H1 (cell line): Measurements from ENCODE around the gene PLK3. TPM values are rescaled to one million over a fixed set of nuclear protein-coding genes. Genes with fewer than 3 reads are reported as not detected.

Experiments used
- CTCF ChIA-PET: fragments of 300-600 bp; sonication (Branson Sonifier 250); formaldehyde crosslinking; loops from one replicate; lab custom pipeline; 2021; ENCODE audit not compliant: partially characterized antibody; lab: Charles Lee
- POLR2A ChIA-PET: fragments of 300-600 bp; sonication (Branson Sonifier 250); formaldehyde crosslinking; loops from one replicate; lab custom pipeline; 2021; ENCODE audit warnings: inconsistent platforms; ENCODE audit not compliant: partially characterized antibody; lab: Charles Lee
- DNase-seq, 2 experiments: peaks; one replicate each; pipeline versions ENCODE4 v3.0.0 to v3.0.0-alpha.2; 2010 to 2022; ENCODE audit warnings: low spot score in 2 of 2, low read depth in 1 of 2, mixed read lengths in 1 of 2
- FAIRE-seq: peaks from 2 replicates; lab custom pipeline; 2011; peaks lifted over from hg19 to GRCh38; lab: Jason Lieb, UNC
- H2AFZ ChIP-seq: 2 replicates; pipeline ENCODE4 v1.8.1; 2012; ENCODE audit warnings: low read length, inconsistent platforms
- H2AK5ac ChIP-seq: 2 replicates; pipeline ENCODE4 v1.6.1; 2013; ENCODE audit warnings: low read depth, low read length
- H2BK120ac ChIP-seq: replicated peaks from 2 replicates; pipeline ENCODE3; 2013; ENCODE audit warnings: low read depth, low read length, inconsistent platforms
- H2BK12ac ChIP-seq: 2 replicates; pipeline ENCODE4 v1.6.1; 2013; ENCODE audit warnings: low read depth, low read length
- H2BK15ac ChIP-seq: 2 replicates; pipeline ENCODE4 v1.6.1; 2013; ENCODE audit warnings: low read length
- H2BK20ac ChIP-seq: 2 replicates; pipeline ENCODE4 v1.6.1; 2013; ENCODE audit warnings: low read length
- H2BK5ac ChIP-seq: 2 replicates; pipeline ENCODE4 v1.6.1; 2013; ENCODE audit warnings: low read depth, low read length
- H3K14ac ChIP-seq: 2 replicates; pipeline ENCODE4 v1.6.1; 2013; ENCODE audit warnings: inconsistent platforms; ENCODE audit not compliant: insufficient read length
- H3K18ac ChIP-seq: 2 replicates; pipeline ENCODE4 v1.6.1; 2013; ENCODE audit warnings: low read length; ENCODE audit errors: extremely low read depth
- H3K23ac ChIP-seq: 2 replicates; pipeline ENCODE4 v1.6.1; 2013; ENCODE audit warnings: inconsistent platforms; ENCODE audit not compliant: insufficient read length
- H3K23me2 ChIP-seq: 2 replicates; pipeline ENCODE4 v1.6.1; 2013; ENCODE audit warnings: low read depth, low read length
- H3K27ac ChIP-seq: 2 replicates; pipeline ENCODE4 v1.6.1; 2011; ENCODE audit warnings: low read depth, low read length, inconsistent platforms
- H3K27me3 ChIP-seq, 4 experiments: replicated peaks in 1 of 4; 1 replicate in 1 of 4; 2 replicates in 3 of 4; pipeline versions ENCODE4 v1.6.1 to v1.8.1; 2011 to 2013; ENCODE audit warnings: low read length in 3 of 4, mild to moderate bottlenecking in 3 of 4, inconsistent platforms in 2 of 4, mixed read lengths in 2 of 4, moderate library complexity in 1 of 4; ENCODE audit not compliant: control insufficient read depth in 3 of 4, insufficient read depth in 3 of 4; ENCODE audit errors: extremely low read depth in 1 of 4
- H3K36me3 ChIP-seq, 4 experiments: 2 replicates each; pipeline versions ENCODE4 v1.6.1 to v1.8.1; 2011 to 2013; ENCODE audit warnings: mild to moderate bottlenecking in 4 of 4, low read length in 3 of 4, moderate library complexity in 2 of 4, control low read depth in 1 of 4, inconsistent platforms in 1 of 4; ENCODE audit not compliant: insufficient read depth in 4 of 4, control insufficient read depth in 2 of 4
- H3K4ac ChIP-seq: replicated peaks from 2 replicates; pipeline ENCODE3; 2013; ENCODE audit warnings: low read length, low read depth, mixed read lengths, inconsistent platforms; ENCODE audit not compliant: insufficient read length
- H3K4me1 ChIP-seq, 4 experiments: replicated peaks in 1 of 4; 1 replicate in 1 of 4; 2 replicates in 3 of 4; pipeline versions ENCODE4 v1.6.1 to v1.8.1; 2011 to 2013; ENCODE audit warnings: low read length in 3 of 4, inconsistent platforms in 2 of 4, mixed read lengths in 1 of 4; ENCODE audit not compliant: insufficient read depth in 4 of 4, control insufficient read depth in 3 of 4
- H3K4me2 ChIP-seq, 2 experiments: 2 replicates each; pipeline versions ENCODE4 v1.6.1 to v1.8.1; 2011 to 2013; ENCODE audit warnings: low read depth in 2 of 2, low read length in 2 of 2, control low read depth in 1 of 2, inconsistent platforms in 1 of 2, mild to moderate bottlenecking in 1 of 2; ENCODE audit not compliant: insufficient read depth in 1 of 2
- H3K4me3 ChIP-seq, 4 experiments: fragments of 200-600, 300-600 bp in 1 of 4; sonication (generic), shearing (Covaris generic), sonication (Bioruptor Twin) in 1 of 4; 2 replicates each; pipeline versions ENCODE4 v1.5.1 to v1.8.1; 2011 to 2016; ENCODE audit warnings: low read length in 4 of 4, low read depth in 3 of 4, control low read depth in 2 of 4, inconsistent platforms in 2 of 4, mild to moderate bottlenecking in 2 of 4, mixed read lengths in 1 of 4, moderate library complexity in 1 of 4; ENCODE audit not compliant: insufficient read depth in 2 of 4; ENCODE audit errors: extremely low read depth in 1 of 4
- H3K56ac ChIP-seq: replicated peaks from 2 replicates; pipeline ENCODE3; 2013; ENCODE audit warnings: low read depth, mild to moderate bottlenecking, mixed read lengths, low read length, inconsistent platforms; ENCODE audit not compliant: insufficient read length
- H3K79me1 ChIP-seq: 2 replicates; pipeline ENCODE4 v1.6.1; 2013; ENCODE audit warnings: low read depth, low read length, control low read depth
- H3K79me2 ChIP-seq, 2 experiments: 2 replicates each; pipeline versions ENCODE4 v1.6.1 to v1.8.1; 2012 to 2013; ENCODE audit warnings: low read length in 2 of 2, mild to moderate bottlenecking in 2 of 2, inconsistent platforms in 1 of 2; ENCODE audit not compliant: insufficient read depth in 2 of 2, control insufficient read depth in 1 of 2
- H3K9ac ChIP-seq, 4 experiments: replicated peaks in 1 of 4; 1 replicate in 1 of 4; 2 replicates in 3 of 4; pipeline versions ENCODE4 v1.6.1 to v1.8.1; 2011 to 2013; ENCODE audit warnings: low read depth in 3 of 4, low read length in 3 of 4, control low read depth in 2 of 4, mild to moderate bottlenecking in 2 of 4, moderate library complexity in 2 of 4, inconsistent platforms in 1 of 4; ENCODE audit errors: extremely low read depth in 1 of 4
- H3K9me3 ChIP-seq, 2 experiments: 2 replicates each; pipeline versions ENCODE4 v1.6.1 to v1.8.1; 2012 to 2013; ENCODE audit warnings: mild to moderate bottlenecking in 2 of 2, moderate library complexity in 2 of 2, control low read depth in 1 of 2, inconsistent platforms in 1 of 2, low read depth in 1 of 2, low read length in 1 of 2, mixed read lengths in 1 of 2; ENCODE audit not compliant: insufficient read depth in 2 of 2
- H4K20me1 ChIP-seq, 2 experiments: replicated peaks in 1 of 2; 2 replicates each; pipeline versions ENCODE3 to v1.8.1; 2011 to 2013; ENCODE audit warnings: inconsistent platforms in 2 of 2, low read length in 2 of 2, mild to moderate bottlenecking in 1 of 2; ENCODE audit not compliant: insufficient read depth in 2 of 2, control insufficient read depth in 1 of 2
- H4K5ac ChIP-seq: 2 replicates; pipeline ENCODE4 v1.6.1; 2013; ENCODE audit warnings: low read length, low read depth, mixed read lengths, inconsistent platforms; ENCODE audit not compliant: insufficient read length
- H4K8ac ChIP-seq: 2 replicates; pipeline ENCODE4 v1.8.0; 2013; ENCODE audit warnings: mild to moderate bottlenecking, moderate library complexity, low read length, inconsistent platforms; ENCODE audit not compliant: insufficient read depth; ENCODE audit errors: extremely low read depth
- H4K91ac ChIP-seq: replicated peaks from 2 replicates; pipeline ENCODE3; 2013; ENCODE audit warnings: low read length, mixed read lengths, inconsistent platforms; ENCODE audit not compliant: insufficient read length
- BCL11A ChIP-seq, 2 experiments: IDR thresholded peaks; one replicate each; pipeline ENCODE4 v1.6.1; 2011; ENCODE audit warnings: low read depth in 2 of 2, low read length in 2 of 2, mild to moderate bottlenecking in 2 of 2
- CBX8 ChIP-seq: fragments of 300-800, 300-1000 bp; sonication (generic); IDR thresholded peaks from 2 replicates; pipeline ENCODE4 v1.7.1; 2016; ENCODE audit warnings: low read depth, low read length, borderline replicate concordance
- EP300 ChIP-seq, 2 experiments: IDR thresholded peaks; 1 replicate in 1 of 2; 2 replicates in 1 of 2; pipeline ENCODE4 v1.6.1; 2011 to 2012; ENCODE audit warnings: low read depth in 2 of 2, low read length in 2 of 2, mild to moderate bottlenecking in 2 of 2, borderline replicate concordance in 1 of 2, inconsistent platforms in 1 of 2, moderate library complexity in 1 of 2
- GTF2F1 ChIP-seq: IDR thresholded peaks from 2 replicates; pipeline ENCODE4 v1.6.1; 2012; ENCODE audit warnings: low read depth, low read length, improper control_type of control experiment, borderline replicate concordance
- KDM4A ChIP-seq: IDR thresholded peaks from one replicate; pipeline ENCODE4 v1.7.1; 2012; ENCODE audit warnings: low read depth, mild to moderate bottlenecking, moderate library complexity, low read length, inconsistent platforms; ENCODE audit not compliant: severe bottlenecking
- NANOG ChIP-seq: IDR thresholded peaks from 2 replicates; pipeline ENCODE4 v1.6.1; 2011; ENCODE audit warnings: low read length, low read depth, mild to moderate bottlenecking, inconsistent platforms; ENCODE audit not compliant: insufficient read depth, poor library complexity, severe bottlenecking
- RBBP5 ChIP-seq: IDR thresholded peaks from 2 replicates; pipeline ENCODE4 v1.7.1; 2012; ENCODE audit warnings: low read depth, mild to moderate bottlenecking, inconsistent platforms, low read length, moderate library complexity, borderline replicate concordance
- RNF2 ChIP-seq: fragments of 200-900, 300-1000 bp; sonication (generic); IDR thresholded peaks from 2 replicates; pipeline ENCODE4 v1.7.1; 2016; ENCODE audit warnings: borderline replicate concordance, low read depth, mild to moderate bottlenecking, antibody characterized with exemption, low read length; ENCODE audit not compliant: poor library complexity, severe bottlenecking; ENCODE audit errors: missing control alignments
- SIN3A ChIP-seq, 2 experiments: IDR thresholded peaks in 1 of 2; conservative IDR thresholded peaks in 1 of 2; 2 replicates each; pipeline ENCODE4 v1.6.1; 2011 to 2012; ENCODE audit warnings: low read length in 2 of 2, improper control_type of control experiment in 1 of 2, low read depth in 1 of 2, mild to moderate bottlenecking in 1 of 2
- WGBS, 2 experiments: shearing (Covaris generic) in 1 of 2; methylation state at CpG; one replicate each; pipeline versions ENCODE4 v1.1.6 to v1.1.7; 2013 to 2015; ENCODE audit warnings: low lambda C conversion rate in 2 of 2, mixed read lengths in 2 of 2, inconsistent platforms in 1 of 2, low coverage in 1 of 2, missing lambda C conversion rate in 1 of 2; ENCODE audit not compliant: insufficient replicate concordance in 2 of 2, insufficient coverage in 1 of 2, insufficient read length in 1 of 2; ENCODE audit errors: extremely low coverage in 1 of 2, missing lambda C conversion rate in 1 of 2; 5-methylcytosine and 5-hydroxymethylcytosine counted together
- polyA plus RNA-seq, 7 experiments: library from polyadenylated mRNA; depleted of rRNA in 3 of 7; stranded (reverse) in 5 of 7; unstranded in 2 of 7; fragments of >200 nt in 5 of 7; fragments of 200-250 nt in 2 of 7; gene quantifications; 1 replicate in 5 of 7; 2 replicates in 1 of 7; 4 replicates in 1 of 7; pipeline versions ENCODE4 v1.2.1 to v1.2.3, GENCODE V29; 2011 to 2013; ENCODE audit warnings: missing spikeins in 2 of 7, mixed read lengths in 2 of 7
- total RNA-seq: library from RNA; stranded (reverse); fragmentation: NEBNext Ultra II Directional; extraction: Animal tissue kit (Norgen Biotek cat#: 25700); gene quantifications from 2 replicates; pipeline ENCODE4 v1.2.1, GENCODE V29; 2021

The PLK3 gene
- total and polyA plus RNA-seq, 2 of the 8 experiments (the other 6 are each of a cell fraction or from before 2014, with no cell fraction given) = 7.9 to 12.3 TPM

GRCh38 chr1:44775930-44776729 lies 24.0 kb upstream of the PLK3 start:
- Histone ChIP-seq H2BK12ac (peak overlapping the region; percentile 50; the same call in 1 of the 2 replicates), H3K4me1 (peaks cover 0 to 8% (median 2%) of the 10 kb centered on the region in 4 experiments; a peak in 5 of 7 replicates), H4K91ac (peak overlapping the region; percentile 45), H4K8ac (peak overlapping the region; percentile 99), H3K27ac (peak overlapping the region; percentile 85), H3K9me3 (no peaks in the 10 kb centered on the region), H3K56ac (peak overlapping the region; percentile 88), H2BK15ac (no peak overlapping the region), H3K14ac (no peak overlapping the region), H4K5ac (peak overlapping the region; percentile 24), H3K79me1 (peaks cover 3% of the 10 kb centered on the region; the same call in 1 of the 2 replicates), H2AK5ac (0 out of 2 replicates have a peak overlapping the region, but pooled peaks have one; percentile 11), H3K79me2 (peaks cover 15 to 33% of the 10 kb centered on the region in 2 experiments), H3K4me3 (peak overlapping the region; percentile 68 to 95 (median 84)), H3K9ac (peak overlapping the region; percentile 96 to 100 (median 96)), H2BK120ac (no peak overlapping the region), H3K18ac (peak overlapping the region; percentile 90), H2BK20ac (no peak overlapping the region), H3K4me2 (peak overlapping the region; percentile 93 to 98), H3K27me3 (no peaks in the 10 kb centered on the region), H3K4ac (peak overlapping the region; percentile 74), H2AFZ (no peak overlapping the region), H3K36me3 (peaks cover 24 to 53% (median 34%) of the 10 kb centered on the region in 4 experiments), H3K23ac (no peak overlapping the region), H2BK5ac (peak overlapping the region; percentile 96; the same call in 1 of the 2 replicates), H3K23me2 (peaks cover 16% of the 10 kb centered on the region), H4K20me1 (peaks cover 13 to 21% of the 10 kb centered on the region in 2 experiments)
- no peak for FAIRE-seq
- WGBS, 2 experiments = 4% methylated on average over 36 of the region's 36 CpGs; no CpG with 5 or more reads in 1 of the 2 experiments
- DNase-seq = no peak
- ChIA-PET CTCF (interaction anchor here (0.6 to 4.1 kb wide), 9 partner anchors 10 to 238 kb away, joined by 3 to 21 read pairs (median 4); partner anchors contain the start of gene RNU5D-1), POLR2A (interaction anchor here (0.6 to 23.6 kb wide), 39 partner anchors 13 to 950 kb away, joined by 3 to 428 read pairs (median 5); partner anchors contain the start of genes ARMH1, BEST4, BTBD19 and CCDC163)
- TF ChIP-seq KDM4A = no peak
- TF ChIP-seq EP300 (IDR thresholded peaks at IDR 0.05; ENCODE audit: borderline replicate concordance in 1 of 2, low read depth in 2 of 2, low read length in 2 of 2) = no peak
- TF ChIP-seq SIN3A (conservative IDR thresholded peaks at IDR 0.05 in 1 of 2, IDR thresholded peaks at IDR 0.05 in 1 of 2; ENCODE audit: low read depth in 1 of 2, low read length in 2 of 2) = peak in 1 of 2 experiments; percentile 8; a peak in 1 of 4 replicates
- TF ChIP-seq CBX8 = no peak
- TF ChIP-seq RBBP5 = no peak
- no peak for TF ChIP-seq BCL11A (IDR thresholded peaks at IDR 0.05; ENCODE audit: low read depth in 2 of 2, low read length in 2 of 2)
- no peak for TF ChIP-seq RNF2
- no peak for TF ChIP-seq GTF2F1
- no peak for TF ChIP-seq NANOG
